Hematopoietic multipotent progenitor cell treated with erythropoietin and hydrocortisone succinate and interleukin-3 and kit ligand, for 15 days (in vitro differentiated cells): ENCODE results near the gene MRPL40.
A peak's percentile ranks its signal among the peaks of the same experiment; 100 is the strongest.
"Not testable (repeated sequence)": the region's sequence is repeated elsewhere in the genome, so short reads cannot be mapped to it uniquely, and the experiment has no call there.

Experiments
- DNase-seq: peaks from one replicate; pipeline ENCODE4 v3.0.0-alpha.2; 2015; ENCODE audit warnings: low spot score

MRPL40 gene

GRCh38 chr22:19407649-19408606 is 24.4 kb upstream of the MRPL40 start:
- DNase-seq = peak; percentile 85

DNA sequence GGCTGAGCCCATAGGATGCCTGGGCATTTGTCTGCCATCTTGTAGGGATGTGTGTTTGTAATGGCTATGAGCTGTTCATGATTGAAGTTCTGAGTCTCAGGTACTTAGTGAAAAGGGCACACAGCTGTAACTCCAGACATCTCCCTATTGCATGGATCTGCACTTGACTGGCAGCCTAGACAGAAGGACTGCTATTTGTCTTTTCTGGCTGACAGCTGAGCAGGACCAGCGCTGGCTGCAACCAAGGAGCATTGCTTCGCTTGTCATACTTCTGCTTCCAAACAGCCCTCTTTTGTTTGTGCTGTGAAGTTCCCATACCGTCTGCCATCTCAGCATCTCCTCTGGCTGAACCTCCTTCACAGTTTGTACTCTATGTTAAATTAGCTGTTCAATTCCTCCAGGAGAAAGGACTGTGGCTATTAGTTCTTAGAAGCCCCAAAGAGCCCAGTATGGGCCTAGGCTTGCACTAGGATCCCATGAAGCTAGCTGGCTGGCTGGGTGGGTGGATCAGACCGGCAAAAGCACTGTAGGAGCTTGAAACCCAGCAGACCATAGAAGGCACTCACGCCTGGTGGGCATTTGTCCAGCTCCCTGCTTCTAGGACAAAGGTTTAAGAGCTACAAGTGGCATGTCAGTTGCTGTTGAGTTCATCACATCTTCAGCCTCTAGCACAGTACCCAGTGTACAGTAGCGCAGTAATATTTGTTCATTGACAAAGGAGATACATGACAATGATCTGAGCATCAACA is 21.2 kb upstream of the MRPL40 start:
- DNase-seq = no peak

GRCh38 chr22:19411690-19412045 is 20.7 kb upstream of the MRPL40 start:
- no peak for DNase-seq

DNA sequence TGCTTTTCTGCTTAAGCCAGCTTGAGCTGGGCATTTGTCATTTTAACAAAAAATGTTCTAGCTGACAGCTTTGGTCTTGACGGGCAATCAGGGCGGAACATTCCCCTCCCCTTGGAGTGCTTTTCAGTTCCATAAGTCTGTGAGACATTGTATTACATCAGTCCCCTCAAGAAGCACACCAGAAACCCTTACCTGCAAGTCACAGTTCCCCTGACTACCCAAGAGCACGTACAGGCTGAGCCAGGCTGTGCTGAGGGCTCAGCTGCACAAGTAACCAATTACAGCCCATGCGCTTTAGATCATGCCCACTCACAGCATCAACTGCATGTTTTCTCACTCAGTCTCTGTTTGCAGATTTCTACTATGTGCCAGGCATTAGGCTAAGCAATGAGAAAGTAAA is 19.9 kb upstream of the MRPL40 start:
- DNase-seq = no peak

- DNase-seq = no peak
These were observed 19.4 kb upstream of the MRPL40 start for GRCh38 chr22:19412923-19413322.

DNA sequence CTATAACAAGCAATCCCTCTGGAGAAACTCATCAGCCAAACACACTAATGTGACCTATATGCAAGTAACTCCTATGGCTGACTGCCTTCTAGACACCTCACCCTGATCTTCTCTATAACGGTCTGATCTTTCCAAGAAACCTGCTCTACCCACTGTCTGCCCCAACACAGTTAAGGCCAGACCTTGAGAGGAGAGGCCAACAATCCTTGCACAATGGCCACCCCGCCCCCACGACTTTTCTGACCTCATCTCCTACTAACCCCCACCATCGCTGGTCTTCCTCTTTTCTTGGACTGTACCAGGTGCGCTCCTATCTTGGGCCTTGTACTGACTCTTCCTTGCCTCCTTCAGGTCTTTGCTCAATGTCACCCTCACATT is 13.3 kb upstream of the MRPL40 start:
- DNase-seq = peak; percentile 55

DNA sequence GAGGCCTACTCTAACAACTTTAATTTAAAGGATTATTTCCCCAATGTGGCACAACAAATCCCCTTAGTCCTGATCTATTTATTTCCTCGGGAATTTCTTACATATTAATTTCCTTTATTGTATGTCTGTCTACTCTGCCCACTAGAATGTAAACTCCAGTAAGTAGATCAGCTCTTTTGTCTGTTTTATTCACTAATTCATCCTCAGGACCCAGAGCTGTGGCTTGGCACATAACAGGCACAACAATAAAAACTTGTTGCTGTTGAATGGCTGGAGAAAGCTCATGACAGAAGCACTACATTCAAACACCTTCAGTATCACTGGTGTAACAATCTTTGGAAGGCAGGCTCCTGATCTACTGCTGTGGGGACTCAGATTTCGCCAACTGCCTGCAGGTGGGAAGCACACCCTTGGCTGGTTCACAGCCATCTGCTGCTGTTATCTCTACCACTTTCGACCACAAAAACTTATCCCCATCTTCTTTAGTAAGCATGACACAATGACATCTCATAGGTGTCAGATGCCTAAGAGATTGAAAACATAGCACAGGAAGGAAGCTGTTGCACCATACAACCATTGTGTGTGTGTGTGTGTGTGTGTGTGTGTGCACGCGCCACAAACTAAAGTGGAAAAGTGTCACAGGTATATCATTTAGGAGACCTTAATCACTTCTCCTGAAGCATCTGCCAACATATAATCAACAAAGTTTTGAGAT is 12.7 kb upstream of the MRPL40 start:
- DNase-seq = peak; percentile 56

GRCh38 chr22:19420321-19420720 is 12.0 kb upstream of the MRPL40 start:
- no peak for DNase-seq

GRCh38 chr22:19422440-19423301 is 9.7 kb upstream of the MRPL40 start:
- DNase-seq = no peak

GRCh38 chr22:19424186-19424500 is 8.2 kb upstream of the MRPL40 start:
- no peak for DNase-seq

- peak; percentile 71 for DNase-seq
These were observed 2.1 kb upstream of the MRPL40 start for GRCh38 chr22:19429950-19430889.

DNA sequence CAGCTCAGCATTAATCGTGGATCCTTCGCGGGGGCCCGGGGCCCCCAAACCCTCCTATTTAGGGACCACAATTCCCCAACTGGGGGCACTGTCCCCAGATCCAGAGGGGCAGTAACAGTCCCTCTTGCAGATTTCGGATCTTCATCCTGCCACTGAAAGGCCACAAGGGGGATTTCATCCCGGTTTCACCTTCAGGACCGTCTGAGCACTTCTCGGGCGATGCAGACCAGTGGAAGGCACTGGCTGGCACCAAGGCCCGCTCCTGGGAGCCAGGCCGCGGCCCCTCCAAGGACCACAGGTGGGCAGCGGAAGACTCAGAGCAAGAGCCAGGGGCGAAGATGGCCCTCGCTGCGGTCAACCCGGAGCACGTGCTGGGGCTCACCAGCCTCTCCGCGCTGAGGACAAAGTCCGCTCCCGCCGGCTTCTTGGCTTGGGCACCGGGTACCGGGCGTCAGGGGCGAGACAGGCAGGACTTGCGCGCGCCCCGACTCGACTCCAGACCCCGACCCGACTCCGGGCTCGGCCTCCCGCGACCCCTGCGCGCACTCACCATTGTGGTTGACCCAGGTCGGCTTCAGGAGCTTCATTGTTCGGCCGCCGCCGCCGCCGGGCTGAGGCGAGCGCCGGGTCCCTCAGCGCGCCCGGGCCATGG is 1.3 kb upstream of the MRPL40 start:
- peak; percentile 44 for DNase-seq

DNA sequence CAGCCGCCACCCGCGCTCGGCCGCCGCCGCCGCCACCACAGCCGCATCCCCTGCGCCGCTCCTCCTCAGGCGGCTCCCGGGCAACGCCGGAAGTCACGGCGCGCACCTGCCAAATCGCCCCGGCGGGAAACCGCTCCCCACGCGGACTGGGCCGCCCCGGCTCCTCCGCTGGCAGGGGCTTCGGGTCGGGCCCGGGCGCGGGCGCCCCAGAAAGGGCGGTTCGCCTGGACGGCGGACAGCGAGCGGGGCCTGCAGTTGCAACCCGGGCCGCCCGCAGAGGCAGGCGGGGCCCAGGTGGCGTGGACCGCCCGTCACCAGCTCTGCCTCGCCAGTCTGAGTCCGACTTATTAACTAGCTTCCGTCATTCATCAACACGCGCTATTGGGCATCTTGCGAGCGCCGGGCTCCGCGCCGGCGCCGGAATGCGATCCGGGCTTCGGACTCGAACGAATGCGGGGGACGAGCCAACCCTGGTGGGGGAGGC is 654 bp upstream of the MRPL40 start, which contains the start of gene HIRA:
HIRA (minus strand) TSS at position 85 of the 484 bp plus-strand sequence. CDS start 257 bp downstream, outside the sequence.
- peak; percentile 78 for DNase-seq

GRCh38 chr22:19434401-19434800 is 2.1 kb downstream of the MRPL40 start:
- DNase-seq = no peak

DNA sequence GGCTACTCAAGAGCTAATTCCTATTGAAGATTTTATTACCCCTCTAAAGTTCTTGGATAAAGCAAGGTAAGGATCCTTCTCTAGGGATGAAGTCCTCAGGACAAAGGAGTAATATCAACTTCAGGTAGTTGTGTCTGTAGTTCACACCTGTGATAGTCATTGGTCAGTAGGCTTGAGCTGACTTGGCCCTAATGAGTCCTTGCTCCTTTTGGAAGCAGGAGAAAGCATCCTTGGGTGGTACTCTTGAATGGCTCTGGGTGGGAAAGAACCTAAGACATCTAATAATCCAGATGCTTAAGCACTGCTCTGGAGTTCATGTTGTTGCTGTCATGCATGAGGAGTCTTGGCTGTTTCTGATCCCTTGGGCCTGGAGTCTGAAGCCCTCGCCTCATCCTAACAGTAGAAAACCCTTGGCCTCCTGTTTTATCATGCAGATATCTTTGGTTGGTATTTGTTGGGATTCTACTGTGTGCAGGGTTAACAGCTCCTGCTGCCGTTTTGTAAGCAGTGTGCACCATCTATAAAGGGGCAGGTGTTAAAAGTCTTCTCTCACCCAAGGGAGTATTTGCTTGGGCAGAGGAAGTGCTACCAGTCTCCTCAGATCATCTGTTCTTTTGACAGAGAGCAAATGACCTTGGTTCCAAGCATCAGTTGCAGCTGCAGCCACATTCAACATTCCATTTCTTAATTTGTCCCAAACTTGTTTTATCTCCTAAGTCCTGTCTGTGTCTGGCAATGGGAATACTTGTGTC is 2.7 kb downstream of the MRPL40 start:
- DNase-seq = no peak

DNA sequence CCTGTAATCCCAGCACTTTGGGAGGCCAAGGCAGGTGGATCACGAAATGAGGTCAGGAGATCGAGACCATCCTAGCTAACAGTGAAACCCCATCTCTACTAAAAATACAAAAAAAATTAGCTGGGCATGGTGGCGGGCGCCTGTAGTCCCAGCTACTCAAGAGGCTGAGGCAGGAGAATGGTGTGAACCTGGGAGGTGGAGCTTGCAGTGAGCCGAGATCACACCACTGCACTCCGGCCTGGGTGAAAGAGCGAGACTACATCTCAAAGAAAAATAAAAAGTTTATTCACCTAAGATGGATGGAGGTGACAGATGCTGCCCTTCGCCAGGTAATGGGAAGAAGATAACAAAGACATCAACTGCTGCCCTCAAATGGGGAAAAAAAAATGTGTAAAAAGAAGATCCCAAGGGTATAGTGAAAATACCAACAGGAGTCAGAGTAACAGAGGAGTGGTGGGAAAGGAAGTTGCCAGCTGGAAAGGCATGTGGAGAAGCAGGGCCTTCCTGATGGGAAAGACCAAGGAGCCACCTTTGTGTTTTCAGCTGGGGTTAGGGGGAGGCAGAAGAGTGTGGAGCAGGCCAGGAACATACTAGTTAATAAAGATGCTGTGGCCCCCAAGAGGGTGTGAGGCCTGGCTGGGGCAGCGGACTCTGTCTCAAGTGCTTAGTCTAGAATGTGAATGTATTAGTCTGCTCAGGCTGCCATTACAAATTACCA is 4.3 kb downstream of the MRPL40 start:
- not testable (repeated sequence) for DNase-seq

DNA sequence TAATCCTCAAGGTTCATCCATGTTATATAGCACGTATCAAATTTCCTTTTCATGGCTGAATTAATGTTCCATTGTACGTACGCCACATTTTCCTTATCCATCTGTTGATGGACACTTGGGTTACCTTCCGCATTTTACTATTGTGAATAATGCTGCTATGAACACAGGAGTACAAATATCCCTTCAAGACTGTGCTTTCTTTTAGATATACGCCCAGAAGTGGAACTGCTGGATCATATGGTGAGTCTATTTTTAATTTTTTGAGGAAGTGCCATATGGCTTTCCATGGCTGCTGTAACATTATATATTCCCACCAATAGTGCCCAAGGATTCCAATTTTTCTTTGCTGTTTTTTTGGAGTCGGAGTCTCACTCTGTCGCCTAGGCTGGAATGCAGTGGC is 6.0 kb downstream of the MRPL40 start:
- DNase-seq = no peak

- DNase-seq = no peak
These were observed 8.3 kb downstream of the MRPL40 start for GRCh38 chr22:19440411-19441195.
